Prostate gland (tissue), 2 donors: ENCODE measurements around the gene RNU7-1. TPM values are rescaled to one million over a fixed set of nuclear protein-coding genes. Genes with fewer than 3 reads are reported as not detected.

Experiments
- DNase-seq: peaks from one replicate; pipeline ENCODE4 v3.0.0-alpha.2; 2019; ENCODE audit warnings: low spot score
- H3K27ac ChIP-seq, 2 donors: fragments of 200-600 bp; sonication (generic); 2 replicates each; pipeline ENCODE4 v1.5.1; 2017 to 2019
- H3K27me3 ChIP-seq: fragments of 200-600 bp; sonication (generic); replicated peaks from 2 replicates; pipeline ENCODE4 v1.5.1; 2019; ENCODE audit not compliant: insufficient read depth
- H3K36me3 ChIP-seq, 2 donors: fragments of 200-600 bp; sonication (generic); 1 replicate in 1 of 2; 2 replicates in 1 of 2; pipeline versions ENCODE4 v1.5.1 to v1.8.1; 2017 to 2019
- H3K4me1 ChIP-seq: fragments of 200-600 bp; sonication (generic); replicated peaks from 2 replicates; pipeline ENCODE4 v1.5.1; 2019
- H3K4me3 ChIP-seq, 2 donors: fragments of 200-600 bp; sonication (generic); 2 replicates each; pipeline ENCODE4 v1.5.1; 2017 to 2019
- H3K9me3 ChIP-seq: fragments of 200-600 bp; sonication (generic); 2 replicates; pipeline ENCODE4 v1.5.1; 2017
- CTCF ChIP-seq, 4 experiments: fragments of 200-600 bp in 2 of 4; fragments of 450-650 bp in 2 of 4; sonication (generic) in 2 of 4; IDR thresholded peaks; 1 replicate in 3 of 4; 2 replicates in 1 of 4; pipeline ENCODE4 v1.5.1; 2016 to 2019; ENCODE audit warnings: antibody characterized with exemption in 4 of 4, mild to moderate bottlenecking in 2 of 4, moderate library complexity in 2 of 4
- POLR2A ChIP-seq: fragments of 450-650 bp; IDR thresholded peaks from one replicate; pipeline ENCODE4 v1.6.1; 2016; ENCODE audit warnings: antibody characterized with exemption, mild to moderate bottlenecking
- POLR2AphosphoS5 ChIP-seq: sonication (generic); formaldehyde crosslinking; IDR thresholded peaks from one replicate; pipeline ENCODE4 v1.6.1; 2017; ENCODE audit warnings: antibody characterized with exemption
- WGBS: methylation state at CpG from one replicate; pipeline ENCODE4 v1.1.5; 2018; 5-methylcytosine and 5-hydroxymethylcytosine counted together
- intact Hi-C: fragments of 100-400 bp; cut with DNase I; formaldehyde crosslinking; loops from one replicate; pipeline ENCODE4 v1.14.2; 2022
- microRNA counts, 2 donors: library from miRNA; unstranded; fragments of <30 nt; microRNA quantifications; one replicate each; lab custom pipeline; 2016 to 2017
- microRNA-seq: library from miRNA; unstranded; fragments of <30 nt; microRNA quantifications from one replicate; pipeline ENCODE4, GENCODE V29; 2016
- small RNA-seq, 2 donors: library from RNA; depleted of rRNA; stranded (forward); fragments of <200 nt; gene quantifications; one replicate each; pipeline ENCODE3, GENCODE V24; 2016
- total RNA-seq, 2 donors: library from RNA; depleted of rRNA; stranded (reverse); fragments of >200 nt; gene quantifications; one replicate each; pipeline ENCODE4 v1.1.0, GENCODE V29; 2016

RNU7-1 gene
- total RNA-seq, 2 donors from 2014 or later: not detected

DNA sequence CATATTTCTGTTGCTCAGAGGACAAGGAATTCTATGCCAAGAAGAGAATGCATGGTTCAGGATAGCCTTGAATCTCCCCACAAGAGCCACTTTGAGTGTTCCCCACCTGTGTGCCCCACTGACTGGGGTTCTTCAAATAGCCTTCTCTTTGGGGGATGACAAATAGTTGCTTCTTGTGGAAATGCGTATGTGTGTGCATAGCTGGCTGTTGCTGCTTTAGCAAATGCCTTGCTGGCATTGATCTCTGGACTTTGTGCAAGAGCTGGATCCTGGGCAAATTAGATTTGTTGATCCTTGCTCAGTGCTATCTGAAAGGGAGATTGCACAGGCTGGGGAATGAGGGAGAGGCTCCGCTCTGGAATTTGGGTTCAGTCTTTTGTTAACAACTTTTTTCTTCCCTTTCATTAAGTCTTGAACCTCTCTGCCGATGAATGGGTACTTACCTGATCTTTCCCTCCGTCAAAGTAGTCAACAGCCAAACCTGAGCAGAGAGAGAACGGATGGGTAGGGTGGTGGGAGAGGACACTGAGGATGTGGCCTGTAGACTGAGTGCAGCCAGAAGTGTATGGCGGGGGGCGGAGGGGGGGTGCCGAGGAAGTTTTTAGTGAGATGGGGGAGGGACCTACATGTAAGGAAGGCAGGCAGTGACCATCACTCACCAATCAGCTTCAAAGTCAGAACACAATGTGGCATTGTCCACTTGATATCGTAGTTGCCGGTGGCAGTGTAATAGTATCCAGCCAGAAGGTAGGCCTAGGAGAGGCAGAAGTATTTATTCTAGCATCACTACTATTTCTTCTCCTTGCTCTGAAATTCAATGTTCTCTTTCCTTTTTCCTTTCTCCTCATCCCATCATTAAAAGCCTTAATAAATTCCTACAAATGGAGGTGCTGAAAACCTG is 37.8 kb downstream of the RNU7-1 start:
- H3K4me3 ChIP-seq: no peak overlapping the region
- 89% methylated on average over 10 of the region's 10 CpGs for WGBS
- no peaks in the 10 kb centered on the region for H3K4me1 ChIP-seq
- H3K27me3 ChIP-seq: no peaks in the 10 kb centered on the region
- no peak overlapping the region for H3K27ac ChIP-seq
- TF ChIP-seq POLR2A (no peak), POLR2AphosphoS5 (no peak), CTCF (IDR thresholded peaks at IDR 0.05) (no peak)
- intact Hi-C loops: no loop called here
- no peaks in the 10 kb centered on the region for H3K9me3 ChIP-seq
- no peak for DNase-seq
- peaks cover 8 to 12% of the 10 kb centered on the region in 2 donors for H3K36me3 ChIP-seq

DNA sequence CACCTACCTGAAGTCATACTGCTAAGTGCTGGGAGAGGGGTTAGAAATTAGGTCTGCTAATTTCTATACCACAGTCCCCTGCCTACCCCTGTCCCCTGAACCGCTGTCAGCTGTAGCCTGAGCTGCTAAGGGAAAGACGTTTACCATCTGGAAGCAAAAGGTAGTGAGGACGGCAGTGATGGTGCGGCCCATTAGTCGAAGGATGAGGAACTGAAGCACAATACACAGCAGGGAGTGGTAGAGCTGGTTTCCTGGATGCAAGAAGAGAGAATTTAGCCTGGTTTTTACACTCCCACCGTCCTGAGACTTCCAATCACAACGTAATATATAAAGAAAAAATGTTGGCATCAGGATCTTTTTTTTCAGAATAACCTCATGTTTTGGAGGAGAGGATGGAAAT is 38.9 kb downstream of the RNU7-1 start:
- no peaks in the 10 kb centered on the region for H3K9me3 ChIP-seq
- TF ChIP-seq CTCF (IDR thresholded peaks at IDR 0.05) (no peak), POLR2AphosphoS5 (no peak), POLR2A (no peak)
- 86% methylated on average over 7 of the region's 7 CpGs for WGBS
- H3K4me3 ChIP-seq: no peak overlapping the region
- DNase-seq: no peak
- peaks cover 6% of the 10 kb centered on the region for H3K4me1 ChIP-seq
- H3K36me3 ChIP-seq: peaks cover 8 to 12% of the 10 kb centered on the region in 2 donors
- no peak overlapping the region for H3K27ac ChIP-seq
- H3K27me3 ChIP-seq: no peaks in the 10 kb centered on the region
- intact Hi-C loops: no loop called here

GRCh38 chr12:6987956-6988553 is 44.4 kb downstream of the RNU7-1 start:
- 38% methylated on average over 11 of the region's 11 CpGs for WGBS
- TF ChIP-seq CTCF (IDR thresholded peaks at IDR 0.05): no peak
- TF ChIP-seq POLR2A: peak; percentile 27
- TF ChIP-seq POLR2AphosphoS5: peak; percentile 83
- no peaks in the 10 kb centered on the region for H3K9me3 ChIP-seq
- peak; percentile 94 for DNase-seq
- H3K4me3 ChIP-seq: no peak overlapping the region
- no peaks in the 10 kb centered on the region for H3K36me3 ChIP-seq
- intact Hi-C loops: no loop called here
- peaks cover 13% of the 10 kb centered on the region for H3K4me1 ChIP-seq
- H3K27me3 ChIP-seq: no peaks in the 10 kb centered on the region
- H3K27ac ChIP-seq: peak overlapping the region; percentile 92 to 93

MicroRNAs within 50 kb of the gene (microRNA counts, 767-probe panel; counts per million panel counts)
- microRNA hsa-miR-141-3p (lab: Ali Mortazavi, UCI) (3,028 to 3,229 counts per million in 2 donors), microRNA hsa-miR-200c-3p (lab: Ali Mortazavi, UCI) (5,810 to 5,817 counts per million in 2 donors)

Small RNA genes within 50 kb of the gene (microRNA-seq; reads per million reads assigned to microRNA genes)
- 429 reads per million, percentile 84 among the genes with 10 or more reads in this experiment for gene MIR141
- gene MIR200C: 35,732 reads per million, percentile 98 among the genes with 10 or more reads in this experiment

Small RNA genes within 50 kb of the gene (small RNA-seq; reads per million reads assigned to genes)
- gene MIR141 (317 to 387 reads per million in 2 donors), gene MIR200C (255 to 438 reads per million in 2 donors), gene RNU7-1 (0 reads per million in 2 donors), gene SCARNA12 (0.10 to 0.28 reads per million in 2 donors)

Other genes with a start within 250 kb of the RNU7-1 start
- 1 to 10 TPM in 1 of 2 donors, not detected in 1; 3.1 TPM for gene PIANP, start 243.0 kb upstream of the RNU7-1 start, total RNA-seq
- gene COPS7A, start 219.8 kb upstream of the RNU7-1 start, total RNA-seq: 10 to 100 TPM; 92.0 to 92.6 TPM
- 100 to 1,000 TPM; 267 to 282 TPM for gene MLF2, start 190.7 kb upstream of the RNU7-1 start, total RNA-seq
- 100 to 1,000 TPM; 285 to 339 TPM for gene PTMS, start 177.5 kb upstream of the RNU7-1 start, total RNA-seq
- gene LAG3, start 171.3 kb upstream of the RNU7-1 start, total RNA-seq: 10 to 100 TPM in 1 of 2 donors, under 1 TPM in 1; 0.73 to 13.1 TPM
- 1 to 10 TPM; 1.6 to 8.6 TPM for gene CD4, start 154.3 kb upstream of the RNU7-1 start, total RNA-seq
- gene GPR162, start 122.0 kb upstream of the RNU7-1 start, total RNA-seq: 1 to 10 TPM; 4.3 to 4.4 TPM
- 10 to 100 TPM; 25.7 to 28.8 TPM for gene P3H3, start 115.4 kb upstream of the RNU7-1 start, total RNA-seq
- 1 to 10 TPM; 2.3 to 2.4 TPM for gene GNB3, start 102.9 kb upstream of the RNU7-1 start, total RNA-seq
- 10 to 100 TPM in 1 of 2 donors, 1 to 10 TPM in 1; 1.7 to 16.2 TPM for gene CDCA3, start 92.5 kb upstream of the RNU7-1 start, total RNA-seq
- gene USP5, start 91.7 kb upstream of the RNU7-1 start, total RNA-seq: 10 to 100 TPM; 58.3 to 84.1 TPM
- 100 to 1,000 TPM; 404 to 443 TPM for gene TPI1, start 76.3 kb upstream of the RNU7-1 start, total RNA-seq
- gene SPSB2, start 70.5 kb upstream of the RNU7-1 start, total RNA-seq: 10 to 100 TPM; 12.7 to 23.5 TPM
- 10 to 100 TPM; 15.9 to 25.3 TPM for gene LRRC23, start 39.0 kb upstream of the RNU7-1 start, total RNA-seq
- gene ENO2, start 29.2 kb upstream of the RNU7-1 start, total RNA-seq: 10 to 100 TPM in 1 of 2 donors, 1 to 10 TPM in 1; 6.9 to 13.0 TPM
- 100 to 1,000 TPM in 1 of 2 donors, 10 to 100 TPM in 1; 93.0 to 129 TPM for gene ATN1, start 15.9 kb upstream of the RNU7-1 start, total RNA-seq
- gene C12orf57, start 206 bp downstream of the RNU7-1 start, total RNA-seq: 100 to 1,000 TPM; 352 to 711 TPM
- gene PTPN6, start 7.5 kb downstream of the RNU7-1 start, total RNA-seq: 10 to 100 TPM; 30.6 to 43.2 TPM
- 100 to 1,000 TPM; 177 to 230 TPM for gene PHB2, start 26.8 kb downstream of the RNU7-1 start, total RNA-seq
- 10 to 100 TPM; 37.7 to 46.3 TPM for gene EMG1, start 27.1 kb downstream of the RNU7-1 start, total RNA-seq
- 10 to 100 TPM; 59.9 to 86.9 TPM for gene LPCAT3, start 74.7 kb downstream of the RNU7-1 start, total RNA-seq
- gene C1S, start 116.9 kb downstream of the RNU7-1 start, total RNA-seq: 100 to 1,000 TPM in 1 of 2 donors, 10 to 100 TPM in 1; 52.7 to 176 TPM
- 100 to 1,000 TPM; 104 to 261 TPM for gene C1R, start 148.6 kb downstream of the RNU7-1 start, total RNA-seq
- 10 to 100 TPM; 48.2 to 86.2 TPM for gene C1RL, start 165.4 kb downstream of the RNU7-1 start, total RNA-seq
- 1 to 10 TPM; 2.4 to 3.5 TPM for gene RBP5, start 185.1 kb downstream of the RNU7-1 start, total RNA-seq
- 10 to 100 TPM in 1 of 2 donors, 1 to 10 TPM in 1; 7.7 to 45.7 TPM for gene CLSTN3, start 186.6 kb downstream of the RNU7-1 start, total RNA-seq
- gene PEX5, start 245.9 kb downstream of the RNU7-1 start, total RNA-seq: 10 to 100 TPM; 26.2 to 78.6 TPM